AG09319 (cell line): Measurements from ENCODE around the gene TASOR.

Experiments
- DNase-seq: peaks from one replicate; pipeline ENCODE4 v3.0.0-alpha.2; 2010; ENCODE audit warnings: low read depth; ENCODE audit errors: extremely low read depth
- CTCF ChIP-seq: IDR thresholded peaks from 2 replicates; pipeline ENCODE4 v1.5.1; 2011; ENCODE audit warnings: low read depth, mild to moderate bottlenecking, inconsistent platforms, low read length, moderate library complexity

Gene TASOR

DNA sequence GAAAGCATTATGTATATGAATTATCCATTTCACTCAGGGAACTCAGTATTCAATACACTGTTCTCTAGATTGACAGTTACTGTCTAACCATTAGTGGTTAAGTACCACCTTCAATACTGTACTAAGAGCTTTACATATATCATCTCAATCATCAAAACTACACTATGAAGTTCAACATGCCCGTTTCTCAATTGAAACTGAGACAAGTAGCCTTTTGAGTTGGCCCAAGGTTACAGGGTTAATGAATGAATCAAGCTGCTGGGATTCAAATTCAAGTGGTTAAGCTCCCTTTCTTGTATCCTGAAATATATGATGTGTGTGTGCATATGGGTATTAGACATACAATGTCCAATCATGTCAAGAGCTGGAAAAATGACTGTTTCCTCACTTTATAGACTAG lies 5.8 kb downstream of the TASOR start:
- TF ChIP-seq CTCF, result no peak
- DNase-seq, result no peak

GRCh38 chr3:56673781-56674457 lies 9.1 kb downstream of the TASOR start:
- TF ChIP-seq CTCF, result no peak
- no peak for DNase-seq

DNA sequence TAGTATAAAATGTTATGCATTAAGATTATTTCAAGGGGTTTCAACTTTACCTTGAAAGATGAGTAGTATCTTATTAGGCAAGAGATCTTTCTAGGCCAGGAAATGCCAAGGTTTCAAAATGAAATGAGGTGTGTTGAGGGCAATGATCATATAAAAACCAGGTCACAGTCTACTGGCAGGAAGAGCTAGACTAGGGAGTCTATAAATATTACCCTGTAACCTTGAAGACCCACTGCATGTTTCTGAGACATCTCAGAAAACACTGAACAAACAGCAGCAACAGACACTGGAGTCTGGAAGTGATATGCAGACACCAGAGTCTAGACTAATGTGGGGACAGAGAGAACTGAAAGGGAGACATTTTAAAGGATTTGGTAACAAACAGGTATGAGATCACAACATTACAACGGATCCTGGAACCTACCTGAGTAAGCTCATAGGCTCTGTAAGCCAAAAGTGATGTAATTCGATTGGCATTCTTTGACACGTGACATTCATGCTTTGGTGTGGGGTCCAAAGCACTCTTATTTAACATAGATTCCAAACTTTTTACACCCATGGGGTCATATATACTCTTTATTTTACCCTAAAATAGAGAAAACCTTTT lies 15.0 kb downstream of the TASOR start:
- no peak for DNase-seq
- TF ChIP-seq CTCF, result no peak

- no peak for DNase-seq
- no peak for TF ChIP-seq CTCF
Observed at GRCh38 chr3:56664823-56665222, 18.2 kb downstream of the TASOR start.

DNA sequence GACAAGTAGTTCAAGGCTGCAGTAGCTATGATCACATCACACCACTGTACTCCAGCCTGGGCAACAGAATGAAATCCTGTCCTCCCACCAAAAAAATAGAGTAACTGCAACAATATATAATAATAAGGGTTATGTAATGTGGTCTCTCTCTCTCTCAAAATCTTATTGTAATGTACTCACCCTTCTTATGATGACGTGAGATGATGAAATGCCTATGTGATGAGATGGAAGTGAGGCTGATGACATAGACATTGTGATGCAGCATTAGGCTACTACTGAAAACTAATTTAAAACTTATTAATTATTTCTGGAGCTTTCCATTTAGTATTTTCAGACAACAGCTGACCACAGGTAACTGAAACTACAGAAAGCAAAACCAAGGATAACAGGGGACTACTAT lies 27.4 kb downstream of the TASOR start:
- no peak for DNase-seq
- no peak for TF ChIP-seq CTCF

DNA sequence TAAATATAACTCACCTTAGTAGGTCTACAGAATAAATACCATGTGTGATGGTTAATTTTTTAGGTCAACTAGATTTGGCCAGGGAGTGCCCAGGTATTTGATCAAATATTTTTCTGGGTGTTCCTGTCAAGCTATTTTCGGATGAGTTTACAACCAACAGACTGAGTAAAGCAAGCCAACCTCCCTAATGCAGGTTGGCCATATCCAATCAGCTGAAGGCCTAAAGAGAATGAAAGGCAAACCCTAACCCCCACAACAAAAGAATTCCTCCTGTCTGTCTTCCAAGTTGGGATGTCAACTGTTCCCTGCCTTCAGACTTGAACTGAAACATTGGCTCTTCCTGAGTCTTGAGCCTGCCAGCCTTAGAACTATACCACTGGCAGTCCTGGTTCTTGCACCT lies 28.6 kb downstream of the TASOR start:
- no peak for TF ChIP-seq CTCF
- DNase-seq, result no peak

- TF ChIP-seq CTCF, result no peak
- no peak for DNase-seq
Observed at GRCh38 chr3:56645407-56645806, 37.7 kb downstream of the TASOR start.
